Subcutaneous adipose tissue (tissue), 4 donors: ENCODE data around the gene PPARG. TPM values are rescaled to one million over a fixed set of nuclear protein-coding genes. Genes with fewer than 3 reads are reported as not detected.

Experiments used
- CTCF ChIP-seq: fragments of 450-650 bp; IDR thresholded peaks from one replicate; pipeline ENCODE4 v1.5.1; 2016; ENCODE audit warnings: low read depth, mild to moderate bottlenecking, control low read depth, antibody characterized with exemption, moderate library complexity
- total RNA-seq, 4 donors: library from RNA; depleted of rRNA; stranded (reverse); fragments of >200 nt; gene quantifications; one replicate each; pipeline ENCODE4 v1.1.0, GENCODE V29; 2016

The PPARG gene
- total RNA-seq, 4 donors from 2014 or later: 223 to 357 (median 337) TPM

DNA sequence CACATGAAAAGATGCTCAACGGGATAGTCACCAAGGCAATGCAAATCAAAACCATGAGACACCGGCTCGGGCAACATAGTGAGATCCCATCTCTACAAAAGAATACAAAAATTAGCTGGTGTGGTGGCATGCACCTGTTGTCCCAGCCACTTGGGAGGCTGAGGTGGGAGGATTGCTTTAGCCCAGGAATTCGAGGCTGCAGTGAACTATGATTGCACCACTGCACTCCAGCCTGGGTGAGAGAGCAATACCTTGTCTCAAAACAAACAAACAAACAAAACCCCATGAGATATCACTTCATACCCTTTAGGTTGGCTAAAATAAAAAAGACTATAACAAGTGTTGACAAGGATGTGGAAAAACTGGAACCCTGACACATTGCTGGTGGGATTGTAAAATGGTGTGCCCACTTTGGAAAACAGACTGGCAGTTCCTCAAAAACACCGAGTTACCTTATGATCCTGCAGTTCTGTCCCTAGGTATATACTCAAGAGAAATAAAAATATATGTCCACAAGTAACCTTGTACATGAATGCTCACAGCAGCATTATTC, 3.8 kb upstream of the PPARG start:
- no peak for TF ChIP-seq CTCF

- TF ChIP-seq CTCF: no peak
Observed at GRCh38 chr3:12286504-12286903, 2.4 kb upstream of the PPARG start.

DNA sequence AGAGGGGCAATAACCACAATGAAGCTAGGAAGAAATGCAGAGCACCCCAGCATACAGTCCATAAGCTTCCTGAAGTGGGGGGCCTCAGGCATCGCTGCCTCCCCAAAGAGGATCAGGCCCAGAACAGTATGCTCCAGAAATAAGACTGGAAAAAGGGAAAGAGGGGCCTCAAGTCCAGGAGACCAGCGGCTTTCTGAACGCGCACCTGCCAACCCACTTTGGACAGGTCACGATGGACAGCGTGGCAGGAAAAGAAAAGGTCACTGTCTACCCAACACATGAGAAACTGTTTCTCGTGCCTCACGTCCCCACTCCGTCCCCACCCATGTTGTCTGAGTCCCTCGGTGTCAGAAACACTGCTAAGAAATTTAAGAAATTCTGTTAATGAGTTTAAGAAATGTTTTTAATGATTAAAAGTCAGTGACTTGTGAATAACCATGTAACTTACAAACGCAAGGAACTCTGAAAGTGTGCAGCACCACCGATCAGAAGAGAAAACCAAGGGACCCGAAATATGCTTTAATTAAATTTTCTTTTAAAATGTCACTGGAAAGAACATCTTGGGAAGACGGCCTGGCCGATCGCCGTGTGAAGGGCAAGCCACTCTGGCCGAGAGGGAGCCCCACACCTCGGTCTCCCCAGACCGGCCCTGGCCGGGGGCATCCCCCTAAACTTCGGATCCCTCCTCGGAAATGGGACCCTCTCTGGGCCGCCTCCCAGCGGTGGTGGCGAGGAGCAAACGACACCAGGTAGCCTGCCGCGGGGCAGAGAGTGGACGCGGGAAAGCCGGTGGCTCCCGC, 1.7 kb upstream of the PPARG start:
- TF ChIP-seq CTCF: no peak

GRCh38 chr3:12287727-12288181, 1.1 kb upstream of the PPARG start:
- no peak for TF ChIP-seq CTCF

- TF ChIP-seq CTCF: no peak
Observed at GRCh38 chr3:12289524-12289923, 654 bp downstream of the PPARG start.

DNA sequence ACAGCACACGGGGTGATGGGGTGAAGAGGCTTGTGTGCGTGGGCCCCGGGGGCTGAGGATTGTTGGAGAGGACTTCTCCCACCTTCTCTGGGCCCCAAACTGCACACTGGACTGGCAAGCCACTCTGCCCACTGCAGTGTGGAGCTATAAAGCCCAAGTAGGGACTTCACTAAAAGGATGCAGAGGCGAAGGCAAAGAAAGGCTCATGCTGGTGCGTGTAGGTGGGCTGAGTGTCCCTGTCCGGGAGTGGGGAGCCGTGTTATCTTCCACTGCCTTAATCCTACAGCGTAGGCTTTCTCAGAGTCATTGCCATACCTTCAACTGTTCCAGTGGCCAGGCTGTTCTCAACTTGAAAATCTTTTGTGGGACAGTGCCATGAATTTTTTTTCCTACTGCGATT, 3.9 kb downstream of the PPARG start:
- TF ChIP-seq CTCF: no peak

DNA sequence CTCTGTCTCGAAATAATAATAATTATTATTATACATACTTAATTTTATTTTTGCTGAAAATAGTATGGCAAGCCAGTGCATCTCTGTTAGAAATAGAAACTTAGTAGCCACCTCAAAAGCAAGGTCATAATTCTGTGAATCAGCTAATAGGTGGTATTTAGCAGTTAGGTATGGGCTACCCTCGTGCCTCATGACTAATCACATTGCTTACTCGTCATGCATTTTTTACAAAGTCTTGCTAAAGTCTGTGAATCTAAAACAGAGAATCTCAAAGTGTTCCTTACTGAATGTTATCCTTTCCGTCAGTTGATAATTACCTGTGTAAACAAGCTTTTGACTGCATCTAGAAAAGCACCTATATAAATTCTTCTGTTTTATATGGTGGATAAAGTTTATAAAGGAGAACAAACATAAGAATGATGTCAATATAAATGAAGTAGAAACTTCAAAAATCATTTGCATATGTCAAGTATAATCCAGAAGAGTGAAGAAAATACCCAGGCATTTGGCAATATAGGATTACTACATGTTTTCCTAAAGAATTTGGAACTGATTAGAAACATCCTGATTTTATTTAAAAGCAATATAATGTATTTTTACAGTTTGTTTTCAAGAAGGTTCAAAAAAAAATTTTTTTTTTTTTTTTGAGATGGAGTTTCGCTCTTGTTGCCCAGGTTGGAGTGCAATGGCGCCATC, 6.2 kb downstream of the PPARG start:
- TF ChIP-seq CTCF: no peak
